ENCODE results near the gene EFHC1.

The EFHC1 gene

GRCh38 chr6:52538252-52538900 lies 118.2 kb downstream of the EFHC1 start:
- H3K27me3 Mint-ChIP-seq: no peaks in the 10 kb centered on the region
- H3K4me3 Mint-ChIP-seq: no peak overlapping the region
- H3K9me3 Mint-ChIP-seq (ENCODE audit: low read depth): no peaks in the 10 kb centered on the region
- no peak overlapping the region for H3K27ac Mint-ChIP-seq
- peaks cover 46% of the 10 kb centered on the region for H3K4me1 Mint-ChIP-seq (ENCODE audit: low read depth)
- peaks cover 8% of the 10 kb centered on the region for H3K36me3 Mint-ChIP-seq

GRCh38 chr6:52538901-52539354 lies 118.8 kb downstream of the EFHC1 start:
- Mint-ChIP-seq H3K9me3 (ENCODE audit: low read depth) (no peaks in the 10 kb centered on the region), H3K4me1 (ENCODE audit: low read depth) (peaks cover 46% of the 10 kb centered on the region), H3K27me3 (no peaks in the 10 kb centered on the region), H3K27ac (no peak overlapping the region), H3K36me3 (peaks cover 8% of the 10 kb centered on the region), H3K4me3 (no peak overlapping the region)

GRCh38 chr6:52539607-52540006 lies 119.5 kb downstream of the EFHC1 start:
- Mint-ChIP-seq H3K9me3 (ENCODE audit: low read depth) (no peaks in the 10 kb centered on the region), H3K27ac (peak overlapping the region; percentile 17), H3K4me1 (ENCODE audit: low read depth) (peaks cover 43% of the 10 kb centered on the region), H3K36me3 (peaks cover 13% of the 10 kb centered on the region), H3K4me3 (no peak overlapping the region), H3K27me3 (no peaks in the 10 kb centered on the region)

GRCh38 chr6:52540286-52540902 lies 120.3 kb downstream of the EFHC1 start:
- peaks cover 37% of the 10 kb centered on the region for H3K4me1 Mint-ChIP-seq (ENCODE audit: low read depth)
- H3K9me3 Mint-ChIP-seq (ENCODE audit: low read depth): no peaks in the 10 kb centered on the region
- H3K36me3 Mint-ChIP-seq: peaks cover 9% of the 10 kb centered on the region
- H3K4me3 Mint-ChIP-seq: no peak overlapping the region
- no peak overlapping the region for H3K27ac Mint-ChIP-seq
- no peaks in the 10 kb centered on the region for H3K27me3 Mint-ChIP-seq

GRCh38 chr6:52541135-52541534 lies 121.0 kb downstream of the EFHC1 start:
- H3K27me3 Mint-ChIP-seq: no peaks in the 10 kb centered on the region
- H3K4me3 Mint-ChIP-seq: no peak overlapping the region
- peaks cover 30% of the 10 kb centered on the region for H3K4me1 Mint-ChIP-seq (ENCODE audit: low read depth)
- no peaks in the 10 kb centered on the region for H3K9me3 Mint-ChIP-seq (ENCODE audit: low read depth)
- H3K36me3 Mint-ChIP-seq: peaks cover 9% of the 10 kb centered on the region
- H3K27ac Mint-ChIP-seq: no peak overlapping the region

- no peaks in the 10 kb centered on the region for H3K27me3 Mint-ChIP-seq
- H3K9me3 Mint-ChIP-seq (ENCODE audit: low read depth): no peaks in the 10 kb centered on the region
- no peak overlapping the region for H3K4me3 Mint-ChIP-seq
- peaks cover 11% of the 10 kb centered on the region for H3K36me3 Mint-ChIP-seq
- peaks cover 14% of the 10 kb centered on the region for H3K4me1 Mint-ChIP-seq (ENCODE audit: low read depth)
- no peak overlapping the region for H3K27ac Mint-ChIP-seq
These were observed 123.1 kb downstream of the EFHC1 start for GRCh38 chr6:52543262-52543661.

- no peak overlapping the region for H3K27ac Mint-ChIP-seq
- H3K4me1 Mint-ChIP-seq (ENCODE audit: low read depth): peaks cover 9% of the 10 kb centered on the region
- H3K9me3 Mint-ChIP-seq (ENCODE audit: low read depth): no peaks in the 10 kb centered on the region
- H3K4me3 Mint-ChIP-seq: no peak overlapping the region
- peaks cover 11% of the 10 kb centered on the region for H3K36me3 Mint-ChIP-seq
- H3K27me3 Mint-ChIP-seq: no peaks in the 10 kb centered on the region
These were observed 123.8 kb downstream of the EFHC1 start for GRCh38 chr6:52543729-52544601.

GRCh38 chr6:52544602-52545405 lies 124.7 kb downstream of the EFHC1 start:
- H3K9me3 Mint-ChIP-seq (ENCODE audit: low read depth): no peaks in the 10 kb centered on the region
- no peak overlapping the region for H3K27ac Mint-ChIP-seq
- H3K4me1 Mint-ChIP-seq (ENCODE audit: low read depth): peaks cover 5% of the 10 kb centered on the region
- no peak overlapping the region for H3K4me3 Mint-ChIP-seq
- peaks cover 8% of the 10 kb centered on the region for H3K36me3 Mint-ChIP-seq
- H3K27me3 Mint-ChIP-seq: no peaks in the 10 kb centered on the region

- H3K27ac Mint-ChIP-seq: no peak overlapping the region
- H3K36me3 Mint-ChIP-seq: peaks cover 8% of the 10 kb centered on the region
- no peaks in the 10 kb centered on the region for H3K27me3 Mint-ChIP-seq
- no peaks in the 10 kb centered on the region for H3K9me3 Mint-ChIP-seq (ENCODE audit: low read depth)
- no peak overlapping the region for H3K4me3 Mint-ChIP-seq
- peaks cover 8% of the 10 kb centered on the region for H3K4me1 Mint-ChIP-seq (ENCODE audit: low read depth)
These were observed 125.4 kb downstream of the EFHC1 start for GRCh38 chr6:52545406-52546119.

- Mint-ChIP-seq H3K4me3 (no peak overlapping the region), H3K36me3 (peaks cover 8% of the 10 kb centered on the region), H3K9me3 (ENCODE audit: low read depth) (no peaks in the 10 kb centered on the region), H3K4me1 (ENCODE audit: low read depth) (peaks cover 8% of the 10 kb centered on the region), H3K27me3 (no peaks in the 10 kb centered on the region), H3K27ac (no peak overlapping the region)
These were observed 126.0 kb downstream of the EFHC1 start for GRCh38 chr6:52546192-52546591.

GRCh38 chr6:52546678-52547077 lies 126.5 kb downstream of the EFHC1 start:
- Mint-ChIP-seq H3K4me3 (no peak overlapping the region), H3K4me1 (ENCODE audit: low read depth) (peaks cover 8% of the 10 kb centered on the region), H3K9me3 (ENCODE audit: low read depth) (no peaks in the 10 kb centered on the region), H3K27ac (no peak overlapping the region), H3K27me3 (no peaks in the 10 kb centered on the region), H3K36me3 (peaks cover 8% of the 10 kb centered on the region)

- Mint-ChIP-seq H3K36me3 (peaks cover 8% of the 10 kb centered on the region), H3K4me3 (no peak overlapping the region), H3K27ac (no peak overlapping the region), H3K9me3 (ENCODE audit: low read depth) (no peaks in the 10 kb centered on the region), H3K4me1 (ENCODE audit: low read depth) (peaks cover 8% of the 10 kb centered on the region), H3K27me3 (no peaks in the 10 kb centered on the region)
These were observed 127.7 kb downstream of the EFHC1 start for GRCh38 chr6:52547647-52548352.

GRCh38 chr6:52548353-52548713 lies 128.2 kb downstream of the EFHC1 start:
- H3K27me3 Mint-ChIP-seq: no peaks in the 10 kb centered on the region
- peaks cover 9% of the 10 kb centered on the region for H3K4me1 Mint-ChIP-seq (ENCODE audit: low read depth)
- H3K36me3 Mint-ChIP-seq: peaks cover 8% of the 10 kb centered on the region
- no peaks in the 10 kb centered on the region for H3K9me3 Mint-ChIP-seq (ENCODE audit: low read depth)
- no peak overlapping the region for H3K4me3 Mint-ChIP-seq
- no peak overlapping the region for H3K27ac Mint-ChIP-seq

GRCh38 chr6:52548999-52549398 lies 128.9 kb downstream of the EFHC1 start:
- peaks cover 12% of the 10 kb centered on the region for H3K4me1 Mint-ChIP-seq (ENCODE audit: low read depth)
- peaks cover 8% of the 10 kb centered on the region for H3K36me3 Mint-ChIP-seq
- no peaks in the 10 kb centered on the region for H3K27me3 Mint-ChIP-seq
- no peaks in the 10 kb centered on the region for H3K9me3 Mint-ChIP-seq (ENCODE audit: low read depth)
- no peak overlapping the region for H3K4me3 Mint-ChIP-seq
- H3K27ac Mint-ChIP-seq: no peak overlapping the region

Measured in activated naive CD8-positive, alpha-beta T cell (primary cell).